K562 (cell line): ENCODE data around the gene SLCO6A1. TPM values are rescaled to one million over a fixed set of nuclear protein-coding genes. Genes with fewer than 3 reads are reported as not detected.

Experiments
- ATAC-seq: fragments of 200-7000 bp; cut with Tn5 transposase; 3 replicates; pipeline ENCODE4 v1.9.1; 2020; ENCODE audit warnings: moderate library complexity
- BruUV-seq: library from RNA; stranded (reverse); fragments of 400-500 nt; replicated peaks from 2 replicates; lab custom pipeline; 2021; lab: Mats Ljungman, UMichigan
- CTCF ChIA-PET: fragments of 300-600 bp; formaldehyde crosslinking; extraction: SDS; loops from one replicate; lab custom pipeline; 2021; ENCODE audit warnings: low intra/inter-chr PET ratio; lab: Yijun Ruan, JAX
- POLR2A ChIA-PET: fragments of 300-600, 350-650 bp; sonication (Branson Sonifier 250); formaldehyde crosslinking; extraction: SDS; loops from one replicate; lab custom pipeline; 2021; ENCODE audit warnings: antibody characterized with exemption, inconsistent platforms; lab: Yijun Ruan, JAX
- DNase-seq, 4 experiments: peaks; one replicate each; pipeline versions ENCODE4 v3.0.0 to v3.0.0-alpha.2; 2011 to 2018; ENCODE audit warnings: low spot score in 3 of 4, mixed read lengths in 3 of 4; ENCODE audit errors: extremely low read depth in 1 of 4
- FAIRE-seq: peaks from 2 replicates; lab custom pipeline; 2011; peaks lifted over from hg19 to GRCh38; lab: Jason Lieb, UNC
- H2AFZ ChIP-seq: 2 replicates; pipeline ENCODE4 v1.6.0; 2011; ENCODE audit warnings: low read depth, low read length, control low read depth, inconsistent platforms
- H3K27ac ChIP-seq: fragments of 200-600 bp; 3 replicates; pipeline ENCODE4 v1.8.0; 2011; ENCODE audit warnings: low read depth, mild to moderate bottlenecking, control low read depth, inconsistent platforms, low read length, moderate library complexity, mixed read lengths; ENCODE audit errors: extremely low read depth
- H3K27me3 ChIP-seq, 2 experiments: fragments of 300-600 bp in 1 of 2; 2 replicates in 1 of 2; 3 replicates in 1 of 2; pipeline versions ENCODE4 v1.6.0 to v1.8.0; 2011; ENCODE audit warnings: inconsistent platforms in 2 of 2, low read length in 2 of 2, mild to moderate bottlenecking in 1 of 2, mixed read lengths in 1 of 2, moderate library complexity in 1 of 2; ENCODE audit not compliant: control insufficient read depth in 2 of 2, insufficient read depth in 2 of 2
- H3K36me3 ChIP-seq: fragments of 300-600 bp; 3 replicates; pipeline ENCODE4 v1.8.0; 2011; ENCODE audit warnings: mild to moderate bottlenecking, low read length, inconsistent platforms; ENCODE audit not compliant: control insufficient read depth, insufficient read depth
- H3K4me1 ChIP-seq, 2 experiments: fragments of 200-600 bp in 1 of 2; replicated peaks in 1 of 2; 2 replicates in 1 of 2; 3 replicates in 1 of 2; pipeline versions ENCODE4 v1.5.1 to v1.8.0; 2011; ENCODE audit warnings: inconsistent platforms in 2 of 2, low read length in 2 of 2, mild to moderate bottlenecking in 1 of 2, mixed read lengths in 1 of 2, moderate library complexity in 1 of 2; ENCODE audit not compliant: control insufficient read depth in 2 of 2, insufficient read depth in 2 of 2
- H3K4me2 ChIP-seq: 2 replicates; pipeline ENCODE4 v1.6.1; 2011; ENCODE audit warnings: low read length, control low read depth, inconsistent platforms, mixed read lengths; ENCODE audit not compliant: insufficient read depth
- H3K4me3 ChIP-seq: fragments of 200-600 bp; sonication (generic), shearing (Covaris generic); 2 replicates; pipeline ENCODE4 v1.5.1; 2016; ENCODE audit warnings: control low read depth, inconsistent platforms
- H3K79me2 ChIP-seq: fragments of 200-600 bp; 3 replicates; pipeline ENCODE4 v1.8.0; 2011; ENCODE audit warnings: low read length, inconsistent platforms; ENCODE audit not compliant: control insufficient read depth, insufficient read depth
- H3K9ac ChIP-seq, 2 experiments: 2 replicates each; pipeline versions ENCODE4 v1.6.0 to v1.6.1; 2011; ENCODE audit warnings: low read depth in 2 of 2, low read length in 2 of 2, control low read depth in 1 of 2, inconsistent platforms in 1 of 2, mild to moderate bottlenecking in 1 of 2, mixed read lengths in 1 of 2; ENCODE audit not compliant: insufficient read depth in 1 of 2
- H3K9me1 ChIP-seq: one replicate; pipeline ENCODE4 v1.6.0; 2011; ENCODE audit warnings: inconsistent platforms, mild to moderate bottlenecking, low read length, moderate library complexity; ENCODE audit not compliant: control insufficient read depth, insufficient read depth
- H3K9me3 ChIP-seq: replicated peaks from 2 replicates; pipeline ENCODE4 v1.5.1; 2011; ENCODE audit warnings: low read depth, low read length, inconsistent platforms; ENCODE audit not compliant: control insufficient read depth, insufficient read depth
- H4K20me1 ChIP-seq: replicated peaks from 2 replicates; pipeline ENCODE4 v1.6.1; 2011; ENCODE audit warnings: low read length, inconsistent platforms, mixed read lengths; ENCODE audit not compliant: control insufficient read depth, insufficient read depth
- RAD21 ChIP-seq, 2 experiments: fragments of 250-450 bp in 1 of 2; fragments of 450-650 bp in 1 of 2; sonication (Bioruptor Pico) in 1 of 2; formaldehyde crosslinking in 1 of 2; IDR thresholded peaks in 1 of 2; conservative IDR thresholded peaks in 1 of 2; 2 replicates each; pipeline versions ENCODE4 v1.4.0 to v1.8.0; 2020 to 2022; ENCODE audit warnings: mild to moderate bottlenecking in 2 of 2, moderate library complexity in 1 of 2
- in situ Hi-C: fragments of 300-500 bp; cut with MboI; formaldehyde crosslinking; loops from 4 replicates; pipeline ENCODE4 v1.15.0; 2018; ENCODE audit warnings: inconsistent platforms, mixed read lengths
- intact Hi-C: fragments of 100-400 bp; cut with micrococcal nuclease; formaldehyde crosslinking; loops from 2 replicates; pipeline ENCODE4 v1.14.2; 2022
- polyA plus RNA-seq, 8 experiments: library from polyadenylated mRNA; depleted of rRNA in 4 of 8; stranded (reverse) in 5 of 8; unstranded in 3 of 8; fragments of >200 nt; fragmentation: Nextera tagmentation in 2 of 8; fragmentation: Illumina TruSeq in 1 of 8; extraction: Ambion mirVana in 2 of 8; extraction: Trizol in 1 of 8; gene quantifications; 2 replicates each; pipeline versions ENCODE4 v1.2.1 to v1.2.3, GENCODE V29; 2011 to 2014; ENCODE audit warnings: inconsistent platforms in 1 of 8, missing spikeins in 1 of 8
- total RNA-seq, 7 experiments: library from RNA; depleted of rRNA in 6 of 7; stranded (reverse); fragments of >200 nt in 6 of 7; fragmentation: Illumina TruSeq in 2 of 7; extraction: Trizol in 2 of 7; gene quantifications; 2 replicates each; pipeline versions ENCODE4 v1.2.1 to v1.2.3, GENCODE V29; 2011 to 2021; ENCODE audit warnings: low replicate concordance in 1 of 7
- TF ChIP-seq, protein P1 (sequence below): fragments of 250-450 bp; sonication (Bioruptor Pico); IDR thresholded peaks from 2 replicates; pipeline ENCODE4 v1.6.1; 2021; ENCODE audit warnings: mild to moderate bottlenecking
- TF ChIP-seq, protein P2 (sequence below), 3 experiments: IDR thresholded peaks in 2 of 3; conservative IDR thresholded peaks in 1 of 3; 2 replicates each; pipeline ENCODE4 v1.5.1; 2011 to 2012; ENCODE audit warnings: low read length in 3 of 3, mild to moderate bottlenecking in 3 of 3, control low read depth in 2 of 3, improper control_type of control experiment in 1 of 3, inconsistent platforms in 1 of 3, low read depth in 1 of 3, mixed read lengths in 1 of 3, moderate library complexity in 1 of 3; ENCODE audit not compliant: insufficient read depth in 2 of 3

The SLCO6A1 gene
- total and polyA plus RNA-seq, 9 of the 15 experiments (the other 6 are each of a cell fraction or from before 2014, with no cell fraction given): 0.04 to 0.20 (median 0.11) TPM; not detected in 6

DNA sequence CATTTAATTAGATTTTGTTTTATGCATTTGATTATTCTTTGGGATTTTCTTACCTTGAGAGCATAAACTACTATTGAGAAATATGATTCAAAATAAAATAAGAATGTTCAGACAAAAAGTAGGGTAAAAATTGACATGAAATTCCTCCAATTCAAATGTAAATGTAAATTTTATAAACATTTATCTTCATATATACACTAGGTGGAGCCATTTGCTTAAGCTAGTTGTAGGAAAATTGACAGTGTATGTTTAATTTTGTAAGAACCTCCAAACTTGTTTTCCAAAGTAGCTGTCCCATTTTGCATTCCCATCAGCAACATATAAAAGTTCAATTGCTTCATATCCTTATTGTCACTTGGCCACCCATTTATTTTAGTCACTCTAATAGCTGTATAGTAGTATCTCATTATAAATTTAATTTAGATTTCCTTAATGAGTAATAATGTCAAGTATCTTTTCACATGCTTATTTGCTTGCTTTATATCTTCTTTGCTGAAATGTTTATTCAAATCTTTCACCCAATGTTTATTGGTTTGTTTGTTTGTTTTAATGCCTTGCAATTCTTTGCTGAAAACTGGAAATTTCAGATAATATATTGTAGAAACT is 37.6 kb upstream of the SLCO6A1 start:
- no peaks in the 10 kb centered on the region for H3K4me1 ChIP-seq
- H3K4me3 ChIP-seq: no peak overlapping the region
- H2AFZ ChIP-seq: no peak overlapping the region
- in situ Hi-C loops (loop anchor here (10.0 to 25.0 kb wide), 2 partner anchors 688 to 951 kb away; no protein-coding TSS in a partner anchor), intact Hi-C loops (loop anchor here (1.0 to 5.0 kb wide), 2 partner anchors 601 to 688 kb away; no protein-coding TSS in a partner anchor)
- no peaks in the 10 kb centered on the region for H3K36me3 ChIP-seq
- ATAC-seq (no peak), DNase-seq (no peak), FAIRE-seq (no peak)
- no peaks in the 10 kb centered on the region for H3K27me3 ChIP-seq
- no peak overlapping the region for H3K9ac ChIP-seq
- ChIA-PET POLR2A (interaction anchor here (0.6 kb wide), 1 partner anchor 687 kb away, joined by 3 read pairs; no protein-coding TSS in a partner anchor), CTCF (interaction anchor here (0.9 kb wide), 1 partner anchor 603 kb away, joined by 3 read pairs; no protein-coding TSS in a partner anchor)
- no peaks in the 10 kb centered on the region for H3K9me3 ChIP-seq
- TF ChIP-seq, protein P1, sequence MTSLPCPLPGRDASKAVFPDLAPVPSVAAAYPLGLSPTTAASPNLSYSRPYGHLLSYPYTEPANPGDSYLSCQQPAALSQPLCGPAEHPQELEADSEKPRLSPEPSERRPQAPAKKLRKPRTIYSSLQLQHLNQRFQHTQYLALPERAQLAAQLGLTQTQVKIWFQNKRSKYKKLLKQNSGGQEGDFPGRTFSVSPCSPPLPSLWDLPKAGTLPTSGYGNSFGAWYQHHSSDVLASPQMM: no peak
- TF ChIP-seq RAD21 (CRISPR knock-in tag; conservative IDR thresholded peaks at IDR 0.05 in 1 of 2, IDR thresholded peaks at IDR 0.05 in 1 of 2): peak; percentile 42 to 47
- TF ChIP-seq, protein P2, sequence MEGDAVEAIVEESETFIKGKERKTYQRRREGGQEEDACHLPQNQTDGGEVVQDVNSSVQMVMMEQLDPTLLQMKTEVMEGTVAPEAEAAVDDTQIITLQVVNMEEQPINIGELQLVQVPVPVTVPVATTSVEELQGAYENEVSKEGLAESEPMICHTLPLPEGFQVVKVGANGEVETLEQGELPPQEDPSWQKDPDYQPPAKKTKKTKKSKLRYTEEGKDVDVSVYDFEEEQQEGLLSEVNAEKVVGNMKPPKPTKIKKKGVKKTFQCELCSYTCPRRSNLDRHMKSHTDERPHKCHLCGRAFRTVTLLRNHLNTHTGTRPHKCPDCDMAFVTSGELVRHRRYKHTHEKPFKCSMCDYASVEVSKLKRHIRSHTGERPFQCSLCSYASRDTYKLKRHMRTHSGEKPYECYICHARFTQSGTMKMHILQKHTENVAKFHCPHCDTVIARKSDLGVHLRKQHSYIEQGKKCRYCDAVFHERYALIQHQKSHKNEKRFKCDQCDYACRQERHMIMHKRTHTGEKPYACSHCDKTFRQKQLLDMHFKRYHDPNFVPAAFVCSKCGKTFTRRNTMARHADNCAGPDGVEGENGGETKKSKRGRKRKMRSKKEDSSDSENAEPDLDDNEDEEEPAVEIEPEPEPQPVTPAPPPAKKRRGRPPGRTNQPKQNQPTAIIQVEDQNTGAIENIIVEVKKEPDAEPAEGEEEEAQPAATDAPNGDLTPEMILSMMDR (IDR thresholded peaks at IDR 0.05 in 2 of 3, conservative IDR thresholded peaks at IDR 0.05 in 1 of 3; ENCODE audit: insufficient read depth in 2 of 3, low read depth in 1 of 3, low read length in 3 of 3): peak in 1 of 3 experiments; percentile 45; a peak in 2 of 6 replicates
- no peaks in the 10 kb centered on the region for H4K20me1 ChIP-seq
- BruUV-seq: no TSS peak
- H3K27ac ChIP-seq: no peak overlapping the region
- H3K79me2 ChIP-seq: no peaks in the 10 kb centered on the region
- no peaks in the 10 kb centered on the region for H3K9me1 ChIP-seq
- no peak overlapping the region for H3K4me2 ChIP-seq
